GM12878 (cell line): ENCODE measurements around the gene TTLL11. TPM values are rescaled to one million over a fixed set of nuclear protein-coding genes. Genes with fewer than 3 reads are reported as not detected.

ENCODE experiments used
- ATAC-seq: fragments of 200-7000 bp; cut with Tn5 transposase; 3 replicates; pipeline ENCODE4 v1.9.1; 2020; ENCODE audit warnings: mild to moderate bottlenecking, moderate library complexity
- BruUV-seq: library from RNA; stranded (reverse); fragments of 400-500 nt; replicated peaks from 2 replicates; lab custom pipeline; 2021; lab: Mats Ljungman, UMichigan
- CTCF ChIA-PET: fragments of 300-600 bp; sonication (Branson Sonifier 250); formaldehyde crosslinking; extraction: SDS; loops from one replicate; lab custom pipeline; 2021; ENCODE audit warnings: inconsistent platforms; lab: Yijun Ruan, JAX
- POLR2A ChIA-PET: fragments of 350-600 bp; formaldehyde crosslinking; extraction: SDS; loops from one replicate; lab custom pipeline; 2021; ENCODE audit warnings: inconsistent platforms; lab: Charles Lee
- RAD21 ChIA-PET: fragments of 300-600 bp; sonication (Branson Sonifier 250); formaldehyde crosslinking; loops from one replicate; lab custom pipeline; 2023; ENCODE audit warnings: antibody characterized with exemption; ENCODE audit not compliant: unreplicated experiment; lab: Charles Lee
- SMC1A ChIA-PET: fragments of 300-600 bp; sonication (Branson Sonifier 250); formaldehyde crosslinking; loops from one replicate; lab custom pipeline; 2023; ENCODE audit not compliant: unreplicated experiment, uncharacterized antibody; lab: Charles Lee
- DNase-seq: peaks from one replicate; pipeline ENCODE4 v3.0.0-alpha.2; 2011; ENCODE audit warnings: low read depth, low spot score
- FAIRE-seq: peaks from 3 replicates; lab custom pipeline; 2011; peaks lifted over from hg19 to GRCh38; lab: Jason Lieb, UNC
- H2AFZ ChIP-seq: 2 replicates; pipeline ENCODE4 v1.6.0; 2011; ENCODE audit warnings: low read depth, low read length, control low read depth; ENCODE audit not compliant: control insufficient read depth
- H3K27ac ChIP-seq: 2 replicates; pipeline ENCODE4 v1.5.1; 2011; ENCODE audit warnings: control low read depth; ENCODE audit not compliant: control insufficient read depth, insufficient read depth
- H3K27me3 ChIP-seq, 2 experiments: replicated peaks in 1 of 2; 2 replicates each; pipeline versions ENCODE4 v1.6.0 to v1.6.1; 2011; ENCODE audit warnings: low read length in 1 of 2; ENCODE audit not compliant: control insufficient read depth in 2 of 2, insufficient read depth in 2 of 2
- H3K36me3 ChIP-seq, 2 experiments: 2 replicates each; pipeline ENCODE4 v1.5.1; 2011; ENCODE audit warnings: low read length in 1 of 2; ENCODE audit not compliant: control insufficient read depth in 2 of 2, insufficient read depth in 2 of 2
- H3K4me1 ChIP-seq: 2 replicates; pipeline ENCODE4 v1.6.1; 2011; ENCODE audit warnings: mild to moderate bottlenecking, low read length, moderate library complexity, mixed read lengths; ENCODE audit not compliant: control insufficient read depth, insufficient read depth
- H3K4me2 ChIP-seq: 2 replicates; pipeline ENCODE4 v1.6.0; 2011; ENCODE audit warnings: control low read depth; ENCODE audit not compliant: control insufficient read depth, insufficient read depth
- H3K4me3 ChIP-seq: fragments of 200-600 bp; sonication (generic); 2 replicates; pipeline ENCODE4 v1.5.1; 2016
- H3K79me2 ChIP-seq: 2 replicates; pipeline ENCODE4 v1.6.0; 2011; ENCODE audit warnings: low read length; ENCODE audit not compliant: control insufficient read depth, insufficient read depth
- H3K9ac ChIP-seq: 2 replicates; pipeline ENCODE4 v1.8.0; 2011; ENCODE audit warnings: low read length, control low read depth, mixed read lengths; ENCODE audit not compliant: control insufficient read depth, insufficient read depth
- H3K9me3 ChIP-seq: replicated peaks from 3 replicates; pipeline ENCODE4 v1.5.1; 2011; ENCODE audit warnings: mild to moderate bottlenecking, low read length; ENCODE audit not compliant: control insufficient read depth, insufficient read depth
- H4K20me1 ChIP-seq: 2 replicates; pipeline ENCODE4 v1.6.0; 2011; ENCODE audit not compliant: control insufficient read depth, insufficient read depth
- ATF2 ChIP-seq: IDR thresholded peaks from 2 replicates; pipeline ENCODE4 v1.6.1; 2012; ENCODE audit warnings: low read length, inconsistent platforms
- CBX3 ChIP-seq: fragments of 200-600 bp; sonication (generic); IDR thresholded peaks from 2 replicates; pipeline ENCODE4 v1.6.1; 2016; ENCODE audit warnings: low read depth, borderline replicate concordance
- ETV6 ChIP-seq, 2 experiments: fragments of 450-650 bp in 1 of 2; IDR thresholded peaks in 1 of 2; conservative IDR thresholded peaks in 1 of 2; 2 replicates each; pipeline ENCODE4 v1.6.1; 2014; ENCODE audit warnings: antibody characterized with exemption in 1 of 2, borderline replicate concordance in 1 of 2, low read depth in 1 of 2, mild to moderate bottlenecking in 1 of 2, moderate library complexity in 1 of 2
- IRF3 ChIP-seq: fragments of 450-650 bp; IDR thresholded peaks from 2 replicates; pipeline ENCODE4 v1.6.1; 2014; ENCODE audit warnings: mild to moderate bottlenecking
- IRF4 ChIP-seq: IDR thresholded peaks from 2 replicates; pipeline ENCODE4 v1.6.1; 2011; ENCODE audit warnings: low read depth, low read length
- KAT2A ChIP-seq: conservative IDR thresholded peaks from 2 replicates; pipeline ENCODE4 v1.6.1; 2011; ENCODE audit warnings: low read depth, low read length; ENCODE audit not compliant: control insufficient read depth
- MEF2A ChIP-seq: IDR thresholded peaks from 2 replicates; pipeline ENCODE4 v1.6.1; 2011; ENCODE audit warnings: low read depth, mild to moderate bottlenecking, low read length, moderate library complexity; ENCODE audit not compliant: insufficient read depth
- MXI1 ChIP-seq: fragments of 150-350 bp; IDR thresholded peaks from 2 replicates; pipeline ENCODE4 v1.6.1; 2011; ENCODE audit warnings: low read depth, mild to moderate bottlenecking, inconsistent platforms, low read length, improper control_type of control experiment
- NKRF ChIP-seq: fragments of 450-650 bp; conservative IDR thresholded peaks from 2 replicates; pipeline ENCODE4 v1.6.1; 2017; ENCODE audit warnings: mild to moderate bottlenecking, moderate library complexity
- NRF1 ChIP-seq: conservative IDR thresholded peaks from 2 replicates; pipeline ENCODE4 v1.6.1; 2011; ENCODE audit warnings: mild to moderate bottlenecking, low read depth, low read length, improper control_type of control experiment
- PKNOX1 ChIP-seq: fragments of 450-650 bp; IDR thresholded peaks from 2 replicates; pipeline ENCODE4 v1.6.1; 2016; ENCODE audit warnings: mild to moderate bottlenecking
- RBBP5 ChIP-seq: fragments of 200-600 bp; sonication (generic); conservative IDR thresholded peaks from 2 replicates; pipeline ENCODE4 v1.6.1; 2016
- TBL1XR1 ChIP-seq: IDR thresholded peaks from 2 replicates; pipeline ENCODE4 v1.6.1; 2012; ENCODE audit warnings: low read depth, low read length, improper control_type of control experiment
- YBX1 ChIP-seq: fragments of 450-650 bp; IDR thresholded peaks from 2 replicates; pipeline ENCODE4 v1.6.1; 2016; ENCODE audit warnings: antibody characterized with exemption
- ZBTB11 ChIP-seq: fragments of 450-650 bp; formaldehyde crosslinking; IDR thresholded peaks from 2 replicates; pipeline ENCODE4 v1.5.0; 2022; ENCODE audit warnings: mild to moderate bottlenecking, missing genetic modification characterization
- WGBS: methylation state at CpG from one replicate; pipeline ENCODE4 v1.1.6; 2016; ENCODE audit warnings: low lambda C conversion rate; ENCODE audit not compliant: insufficient replicate concordance, insufficient coverage; ENCODE audit errors: missing lambda C conversion rate; 5-methylcytosine and 5-hydroxymethylcytosine counted together
- in situ Hi-C: fragments of 300-500 bp; cut with MboI; formaldehyde crosslinking; loops from 9 replicates; pipeline ENCODE4 v1.14.3; 2018; ENCODE audit warnings: mixed read lengths
- intact Hi-C: fragments of 100-400 bp; cut with micrococcal nuclease; formaldehyde crosslinking; loops from one replicate; pipeline ENCODE4 v1.14.2; 2022; ENCODE audit not compliant: unreplicated experiment
- polyA plus RNA-seq, 11 experiments: library from polyadenylated mRNA; depleted of rRNA in 4 of 11; unstranded in 6 of 11; stranded (reverse) in 5 of 11; fragments of >200 nt; fragmentation: Nextera tagmentation in 4 of 11; fragmentation: Illumina TruSeq in 1 of 11; extraction: Ambion mirVana in 4 of 11; extraction: Trizol in 1 of 11; gene quantifications; 1 replicate in 1 of 11; 2 replicates in 10 of 11; pipeline versions ENCODE4 v1.2.1 to v1.2.3, GENCODE V29; 2011 to 2016; ENCODE audit warnings: inconsistent platforms in 2 of 11, missing spikeins in 2 of 11, low read depth in 1 of 11
- total RNA-seq, 4 experiments: library from RNA; depleted of rRNA in 3 of 4; stranded (reverse); fragments of >200 nt in 3 of 4; fragmentation: Illumina TruSeq in 1 of 4; extraction: Trizol in 1 of 4; gene quantifications; 2 replicates each; pipeline versions ENCODE4 v1.2.1 to v1.2.3, GENCODE V29; 2013 to 2021

Gene TTLL11
- total and polyA plus RNA-seq, 10 of the 15 experiments (the other 5 are each of a cell fraction or from before 2014, with no cell fraction given): 1.2 to 3.7 (median 2.9) TPM

GRCh38 chr9:121815084-121815483 lies 278.0 kb downstream of the TTLL11 start (continued):
- no peak for TF ChIP-seq NKRF
- no peak for TF ChIP-seq TBL1XR1
- no peak for TF ChIP-seq YBX1
- TF ChIP-seq KAT2A: no peak
- no peak for TF ChIP-seq IRF3
- no peak for TF ChIP-seq NRF1
- TF ChIP-seq ETV6 (conservative IDR thresholded peaks at IDR 0.05 in 1 of 2, IDR thresholded peaks at IDR 0.05 in 1 of 2; ENCODE audit: borderline replicate concordance in 1 of 2, low read depth in 1 of 2): no peak
- TF ChIP-seq CBX3: no peak
- TF ChIP-seq MEF2A: no peak
- no peak for TF ChIP-seq IRF4

- DNase-seq (no peak), ATAC-seq (no peak), FAIRE-seq (no peak)
- RAD21 ChIA-PET: no interaction called here
- Histone ChIP-seq H4K20me1 (no peaks in the 10 kb centered on the region), H3K4me3 (no peak overlapping the region), H3K4me1 (no peaks in the 10 kb centered on the region), H3K9me3 (no peaks in the 10 kb centered on the region), H3K36me3 (no peaks in the 10 kb centered on the region), H2AFZ (no peak overlapping the region), H3K27ac (no peak overlapping the region), H3K9ac (no peak overlapping the region), H3K4me2 (no peak overlapping the region), H3K79me2 (no peaks in the 10 kb centered on the region), H3K27me3 (peaks cover 0 to 1% of the 10 kb centered on the region in 2 experiments; a peak in 1 of 4 replicates)
- intact Hi-C loops: no loop called here
- SMC1A ChIA-PET: no interaction called here
- CTCF ChIA-PET: no interaction called here
- in situ Hi-C loops: no loop called here
- WGBS: 34% methylated on average over 11 of the region's 11 CpGs
- POLR2A ChIA-PET: no interaction called here
- no TSS peak for BruUV-seq
- TF ChIP-seq RBBP5 (no peak), MXI1 (no peak), ATF2 (no peak), ZBTB11 (CRISPR knock-in tag) (no peak), PKNOX1 (no peak)
Observed at GRCh38 chr9:121814594-121814993, 278.5 kb downstream of the TTLL11 start.
